HG02840 (cell line): ENCODE data around the gene GP2.

Source experiments
- ATAC-seq: cut with Tn5 transposase; IDR thresholded peaks from one replicate; pipeline ENCODE4 v1.9.1; 2021; ENCODE audit warnings: mild to moderate bottlenecking, moderate library complexity, moderate number of reproducible peaks; ENCODE audit not compliant: unreplicated experiment, low FRiP score

GP2 gene

DNA sequence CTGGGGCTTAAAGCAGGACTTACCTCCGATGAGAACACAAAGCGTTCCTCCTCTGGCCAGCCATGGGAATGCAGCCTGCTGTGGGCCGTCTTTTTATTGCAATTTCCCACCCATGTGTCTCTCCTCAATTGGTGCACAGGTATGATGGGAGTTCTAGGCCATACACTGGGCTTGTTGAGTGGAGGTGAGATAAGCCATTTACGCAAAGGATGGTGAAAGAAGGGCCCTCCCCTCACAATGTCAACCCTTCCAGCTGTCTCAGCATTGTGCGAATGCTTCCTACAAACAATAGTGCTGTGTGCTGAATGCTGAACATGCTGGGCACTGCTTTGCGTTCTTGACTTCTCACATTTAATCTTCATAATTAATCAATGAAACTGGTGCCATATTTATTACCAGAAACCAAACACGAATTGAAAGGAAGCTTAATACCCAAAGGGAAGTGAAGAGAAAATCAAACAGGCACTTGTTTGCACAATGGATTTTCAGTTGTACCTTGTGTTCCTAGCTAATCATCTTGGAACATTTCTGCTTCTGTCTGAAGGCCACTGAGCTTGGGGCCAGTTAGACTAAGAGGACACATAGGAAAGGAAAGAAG, at the start of gene GP2:
GP2 (minus strand) TSS at position 70 of the 598 bp plus-strand sequence. CDS start 1,082 bp downstream, outside the sequence.
- ATAC-seq, result no peak

DNA sequence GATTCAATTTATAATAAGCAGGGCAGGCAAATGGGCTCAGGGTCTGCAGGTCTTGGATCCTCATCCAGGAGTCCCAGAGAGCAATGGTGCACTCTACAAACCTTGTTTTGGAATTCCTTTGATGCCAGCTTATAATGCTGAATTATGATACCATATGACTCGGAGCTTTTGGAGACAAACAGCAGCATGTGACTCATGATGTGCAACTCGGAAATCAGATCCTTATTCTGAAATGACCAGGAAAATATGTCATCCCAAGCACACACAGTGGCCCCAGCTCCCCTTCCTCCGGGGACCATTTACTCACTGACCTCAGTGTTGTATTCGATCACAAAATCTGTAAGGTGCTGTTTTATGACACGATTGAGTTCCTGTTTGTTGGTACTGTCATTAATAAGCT, 45.4 kb upstream of the GP2 start:
- ATAC-seq, result no peak

DNA sequence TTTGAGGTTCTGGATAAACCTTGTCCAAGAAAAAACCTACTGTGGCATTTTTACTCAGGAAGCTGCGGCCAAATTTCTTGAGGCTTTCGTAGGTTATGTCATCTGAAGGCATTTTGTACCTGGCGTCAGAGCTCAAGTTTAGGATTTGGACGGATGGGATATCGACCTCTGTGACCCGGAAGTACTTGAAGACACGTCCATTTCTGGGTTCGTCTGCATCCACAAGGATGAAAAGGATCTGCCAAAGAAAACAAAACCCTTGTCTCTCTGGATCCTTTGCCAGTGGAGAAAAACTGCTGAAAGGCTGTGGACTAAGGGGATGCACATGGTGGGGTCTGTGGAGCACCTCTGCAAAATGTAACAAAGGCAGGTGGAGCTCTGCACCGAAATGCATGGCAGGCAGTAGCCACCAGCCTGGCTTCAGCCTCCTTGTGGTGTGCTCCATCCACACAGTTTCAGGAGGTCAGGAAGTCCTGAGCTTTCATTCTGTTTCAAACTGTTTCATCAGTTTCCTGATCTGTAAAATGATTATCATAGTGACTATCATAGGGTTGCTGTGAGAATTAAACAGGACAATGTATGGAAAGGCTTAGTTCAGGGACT, 42.2 kb upstream of the GP2 start:
- no peak for ATAC-seq

DNA sequence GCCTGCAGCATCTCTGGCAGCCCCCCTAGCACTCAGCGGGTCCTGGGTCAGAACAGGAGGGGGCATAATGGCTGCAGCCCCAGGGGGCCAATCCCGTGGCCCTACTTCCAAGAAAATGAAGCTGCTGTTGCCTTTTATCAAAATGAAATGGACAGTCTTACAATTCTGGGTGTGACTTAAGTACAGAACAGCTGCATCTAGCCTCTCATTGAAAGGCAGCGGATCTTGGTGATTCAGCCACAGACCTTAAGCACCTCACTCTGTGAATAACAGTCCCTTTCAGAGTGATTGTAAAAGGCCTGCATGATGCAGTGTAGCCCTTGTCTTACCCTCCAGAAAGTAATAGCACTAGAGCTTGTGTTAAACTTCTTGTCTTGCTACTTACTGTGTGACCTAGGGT, 36.7 kb upstream of the GP2 start:
- ATAC-seq, result no peak

DNA sequence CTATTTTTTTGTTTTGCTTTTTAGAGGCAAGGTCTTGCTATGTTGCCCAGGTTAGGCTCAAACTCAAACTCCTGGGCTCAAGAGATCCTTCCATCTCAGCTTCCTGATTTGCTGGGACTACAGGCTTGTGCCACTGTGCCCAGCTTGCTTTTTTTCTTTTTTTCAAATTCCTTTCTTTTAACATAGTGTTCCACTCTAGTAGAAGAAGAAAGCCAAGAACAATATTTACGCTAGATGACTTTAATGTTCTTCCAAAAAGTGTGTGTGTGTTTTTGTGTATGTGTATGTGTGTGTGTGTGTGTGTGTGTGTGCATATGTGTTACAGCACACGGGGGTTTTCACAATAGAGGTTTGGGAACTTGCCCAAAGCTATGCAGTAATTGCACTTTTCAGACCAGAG, 35.9 kb upstream of the GP2 start:
- no peak for ATAC-seq

DNA sequence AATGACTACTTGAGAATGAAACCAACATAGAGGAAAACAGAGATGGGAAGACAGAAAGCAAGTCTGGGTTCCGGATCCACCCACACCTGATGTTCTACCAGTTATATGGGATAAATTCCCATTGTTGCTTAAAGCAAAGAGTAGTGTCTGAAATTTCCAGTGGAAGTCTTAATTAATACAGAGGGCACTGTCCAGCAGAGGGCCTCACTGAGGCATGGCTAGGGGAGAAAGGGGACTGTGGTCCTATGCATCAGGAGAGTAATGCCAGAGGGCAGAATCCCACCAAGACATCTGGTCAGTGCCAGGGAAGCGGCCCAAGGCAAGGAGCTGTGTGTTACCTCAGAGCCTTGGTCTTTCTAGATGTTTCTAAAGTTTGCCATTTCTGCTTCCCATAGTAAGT, 32.7 kb upstream of the GP2 start:
- no peak for ATAC-seq

DNA sequence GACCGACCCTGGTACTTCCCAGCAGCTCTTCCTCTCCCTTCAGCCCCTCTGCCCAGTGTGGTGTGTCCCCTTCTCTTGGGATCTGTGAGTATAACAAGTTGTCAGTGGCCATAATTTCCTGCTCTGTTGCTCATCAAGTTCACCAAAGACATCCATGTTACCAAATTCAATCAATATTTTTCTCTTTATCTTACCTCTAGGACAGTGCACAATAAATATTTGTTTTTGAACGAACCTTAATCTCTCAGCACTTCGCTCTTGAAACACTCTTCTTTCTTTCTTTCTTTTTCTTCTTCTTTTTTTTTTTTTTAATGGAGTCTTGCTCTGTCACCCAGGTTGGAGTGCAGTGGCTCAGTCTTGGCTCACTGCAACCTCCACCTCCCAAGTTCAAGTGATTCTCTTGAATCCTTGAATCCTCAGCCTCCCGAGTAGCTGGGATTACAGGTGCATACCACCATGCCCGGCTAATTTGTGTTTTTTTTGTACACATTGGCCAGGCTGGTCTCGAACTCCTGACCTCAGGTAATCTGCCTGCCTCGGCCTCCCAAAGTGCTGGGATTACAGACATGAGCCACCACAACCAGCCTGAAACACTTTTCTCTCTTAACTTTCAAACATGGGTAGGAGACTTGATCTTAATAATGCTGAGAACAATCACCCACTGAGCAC, 27.9 kb upstream of the GP2 start:
- ATAC-seq, result no peak

DNA sequence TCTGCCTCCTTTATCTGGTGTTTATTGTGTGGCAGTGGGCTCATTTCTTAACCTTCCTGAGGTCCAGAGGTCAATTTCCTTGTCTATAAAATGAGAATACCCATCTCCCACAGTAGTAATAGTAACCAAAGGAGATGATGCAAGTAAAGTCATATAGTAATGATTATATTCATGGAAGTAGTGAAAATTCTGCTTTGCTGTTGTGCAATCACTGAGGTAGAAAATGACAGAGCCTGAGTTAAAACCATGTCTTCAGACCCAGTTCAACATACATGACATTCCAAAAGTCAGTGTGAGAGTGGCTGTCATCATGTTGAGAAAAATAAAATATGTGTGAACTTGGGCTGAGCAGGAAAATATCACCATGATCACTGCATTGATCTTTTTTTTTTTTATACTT, 26.1 kb upstream of the GP2 start:
- no peak for ATAC-seq

DNA sequence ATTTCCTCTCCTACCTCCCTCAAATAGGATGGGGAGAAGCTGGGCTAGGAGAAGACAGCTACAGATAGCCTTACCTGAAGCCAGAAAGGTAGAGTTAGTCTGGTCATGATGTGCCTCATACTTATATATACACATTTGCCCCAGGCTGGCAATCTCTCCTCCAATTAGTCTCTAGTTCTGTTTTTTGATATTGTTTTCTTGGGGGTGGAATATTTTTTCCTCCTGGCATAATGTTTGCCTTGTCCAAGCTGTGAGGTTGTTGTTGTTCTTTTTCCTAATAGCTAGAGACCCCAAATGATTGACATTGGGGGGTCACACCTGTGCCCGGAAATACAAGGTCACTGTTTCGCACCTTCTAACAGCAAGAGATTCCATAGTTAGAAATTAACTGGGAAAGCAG, 25.3 kb upstream of the GP2 start, which contains the start of gene UMOD:
UMOD (minus strand) TSS at position 101 of the 400 bp plus-strand sequence. CDS start 1,978 bp downstream, outside the sequence.
- no peak for ATAC-seq

DNA sequence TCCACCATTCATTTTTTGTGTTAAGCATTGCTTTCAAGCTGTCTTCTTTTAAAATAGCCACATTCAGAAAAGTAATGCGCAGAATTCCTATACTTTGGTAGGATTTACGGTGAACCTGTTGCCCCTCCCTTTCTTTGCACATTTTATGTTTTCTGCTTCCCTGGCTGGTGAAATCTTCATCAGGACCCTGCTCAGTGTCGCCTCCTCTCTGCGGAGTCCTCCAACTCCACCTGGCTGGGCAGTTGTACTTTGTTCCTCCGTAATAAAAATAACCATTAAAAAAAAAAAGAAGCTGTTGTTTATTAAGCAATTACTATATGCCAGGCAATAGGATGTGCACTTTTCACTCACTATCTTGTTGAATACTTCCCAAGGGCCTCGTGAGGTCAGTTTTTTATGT, 22.3 kb upstream of the GP2 start:
- ATAC-seq, result no peak

DNA sequence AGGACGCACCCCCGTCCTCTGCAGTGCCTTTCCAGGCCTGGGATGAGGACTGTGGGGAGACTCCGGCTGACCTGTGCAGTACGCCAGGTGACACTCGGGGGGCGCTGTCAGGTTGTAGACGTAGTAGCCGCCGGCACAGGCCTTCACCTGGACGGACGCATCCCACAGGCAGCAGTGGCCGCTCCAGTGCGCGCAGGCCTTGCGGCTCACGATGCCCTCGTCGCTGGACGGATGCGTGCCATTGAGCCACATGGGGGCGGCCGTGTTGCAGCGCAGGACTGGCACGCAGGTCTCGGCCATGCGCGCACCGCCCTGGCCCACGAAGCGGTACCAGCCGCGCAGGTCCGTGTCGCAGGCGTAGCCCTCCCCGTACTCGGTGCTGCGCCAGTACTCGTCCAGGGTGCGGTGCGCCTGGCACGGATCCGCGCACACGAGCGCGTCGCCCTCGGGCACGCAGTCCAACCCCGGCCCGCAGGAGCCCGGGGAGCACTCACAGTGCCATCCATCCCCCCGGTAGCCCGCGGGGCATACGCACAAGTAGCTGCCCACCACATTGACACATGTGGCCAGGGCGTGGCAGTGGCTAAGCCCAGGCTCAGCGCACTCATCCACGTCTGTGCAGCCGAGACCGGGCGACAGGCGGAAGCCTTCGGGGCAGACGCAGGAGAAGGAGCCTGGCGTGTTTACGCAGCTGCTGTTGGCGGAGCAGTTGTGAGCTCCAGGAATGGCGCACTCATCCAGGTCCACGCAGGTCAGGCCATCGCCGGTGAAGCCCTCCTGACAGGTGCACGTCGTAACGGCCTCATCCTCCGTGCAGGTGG, 21.3 kb upstream of the GP2 start:
- no peak for ATAC-seq

DNA sequence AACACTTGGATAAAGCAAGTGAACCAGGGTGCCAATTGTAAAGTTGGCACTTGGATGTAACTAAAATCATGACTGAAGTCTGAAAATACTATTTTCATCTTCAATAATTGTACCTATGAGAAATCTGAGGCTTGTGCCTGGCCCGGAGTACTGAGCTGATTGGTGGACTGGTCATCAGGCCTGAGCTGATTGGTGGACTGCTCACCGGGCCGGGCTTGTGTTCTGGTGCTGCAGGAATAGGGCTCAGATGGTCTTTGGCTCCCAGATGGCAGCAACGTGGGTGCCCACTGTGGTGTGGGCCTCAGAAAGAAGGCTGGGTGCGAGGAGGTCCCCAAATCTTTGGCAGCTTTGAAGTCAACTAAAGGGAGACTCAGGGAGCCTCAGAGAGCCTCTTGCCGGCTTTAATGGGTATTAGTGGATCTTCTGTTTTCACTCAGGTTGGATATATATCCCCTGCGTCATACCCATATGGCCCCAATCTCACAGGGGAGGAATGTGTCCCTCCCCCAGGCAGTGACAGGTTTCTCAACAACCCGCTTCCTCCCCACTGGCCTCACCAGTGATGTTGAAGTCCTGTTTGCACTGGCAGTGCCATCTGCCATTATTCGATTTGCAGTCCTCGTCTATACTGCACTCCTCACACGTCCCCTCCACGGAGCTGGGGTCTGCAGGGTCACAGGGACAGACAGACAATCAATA, 20.5 kb upstream of the GP2 start:
- ATAC-seq, result no peak

DNA sequence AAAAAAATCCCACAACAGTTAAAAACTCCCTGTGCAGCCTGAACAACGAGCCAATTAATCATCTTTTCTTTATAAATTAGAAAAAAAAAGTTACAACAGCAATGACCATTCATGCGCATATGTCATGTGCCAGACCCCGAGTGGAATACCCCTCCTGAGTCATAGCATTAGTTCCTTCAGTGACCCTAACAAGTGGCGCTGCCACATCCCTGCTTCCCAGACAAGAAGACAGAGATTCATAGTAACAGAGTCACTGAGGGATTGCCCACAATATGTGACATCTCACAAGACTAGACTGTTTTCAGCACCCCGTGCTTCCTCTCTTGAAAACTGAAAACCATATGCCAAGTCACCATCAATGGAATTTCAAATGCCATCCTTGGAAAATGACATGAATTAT, 17.3 kb upstream of the GP2 start:
- ATAC-seq, result no peak

DNA sequence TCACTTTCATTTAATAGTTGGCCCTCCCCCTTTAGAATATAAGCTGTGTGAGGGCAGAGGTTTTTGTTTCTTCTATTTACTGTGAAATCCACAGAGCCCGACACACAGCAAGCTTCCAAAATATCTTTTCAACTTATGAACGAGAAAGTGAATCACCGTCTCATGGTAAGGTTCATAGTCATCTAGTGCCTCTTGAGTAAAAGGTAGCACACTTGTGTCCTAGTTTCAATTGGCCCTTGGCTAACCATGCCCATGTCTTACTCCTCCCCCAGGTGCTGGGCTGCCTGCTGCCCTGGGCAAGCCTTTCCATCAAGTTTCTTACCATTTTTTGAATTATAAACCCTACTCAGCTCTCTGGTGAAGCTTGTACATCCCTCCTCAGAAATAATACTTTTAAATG, 12.4 kb upstream of the GP2 start:
- ATAC-seq, result no peak

DNA sequence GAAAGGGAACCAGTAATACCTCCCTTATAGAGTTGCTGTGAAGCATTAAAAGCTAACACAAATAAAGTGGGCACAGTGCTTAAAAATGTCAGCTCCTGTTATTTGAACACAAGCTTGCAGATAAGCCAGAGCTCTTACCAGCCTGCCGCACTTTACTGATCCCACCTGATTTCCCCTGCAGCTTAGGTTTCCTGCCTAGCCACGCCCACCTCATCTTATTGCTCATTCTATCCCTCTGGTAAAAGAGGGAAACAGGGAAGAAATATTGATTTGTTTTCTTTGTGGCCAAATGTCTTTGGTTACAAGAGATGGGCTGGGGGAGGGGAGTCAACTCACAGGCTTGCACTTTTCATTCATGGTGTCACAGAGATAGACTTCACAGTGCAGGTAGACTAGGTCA, 9.6 kb upstream of the GP2 start:
- ATAC-seq, result no peak

DNA sequence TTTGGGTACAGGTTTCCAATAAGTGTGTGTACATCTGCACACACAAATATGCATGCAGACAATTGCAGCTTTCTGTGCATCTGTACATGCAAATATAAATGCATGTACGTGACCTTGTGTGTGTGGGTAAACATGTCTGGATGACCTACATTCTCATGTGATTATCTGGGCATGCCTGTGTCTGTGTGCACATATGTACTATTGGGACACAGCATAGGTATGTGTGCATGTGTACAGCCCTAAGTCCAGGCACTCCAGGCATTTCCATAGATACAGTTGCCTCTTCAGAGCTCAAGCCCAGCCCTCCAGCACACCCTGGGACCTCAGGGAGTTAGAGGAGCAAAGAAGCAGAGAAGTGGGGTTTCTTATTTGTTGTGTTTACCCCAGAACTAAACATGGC, 7.1 kb upstream of the GP2 start:
- no peak for ATAC-seq

DNA sequence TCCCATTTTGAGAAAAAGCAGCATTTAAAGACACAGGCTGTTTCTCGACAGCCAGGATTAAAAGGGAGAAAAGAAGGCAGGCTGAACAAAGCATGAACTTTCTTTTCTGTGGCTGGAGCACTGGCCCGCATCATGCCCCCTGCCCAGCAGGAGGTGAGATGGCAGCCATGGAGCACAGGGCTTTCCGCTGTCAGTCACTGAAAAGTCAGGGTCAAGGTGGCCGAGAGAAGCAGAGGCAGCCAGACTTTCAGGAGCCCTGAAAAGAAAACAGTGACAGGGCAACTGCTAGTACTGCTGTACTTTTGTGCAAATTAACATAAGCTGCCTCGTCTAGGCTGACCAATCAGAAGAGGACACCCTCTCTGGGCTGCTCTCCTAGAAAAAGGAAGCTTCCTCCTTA, 5.8 kb upstream of the GP2 start:
- ATAC-seq, result no peak

DNA sequence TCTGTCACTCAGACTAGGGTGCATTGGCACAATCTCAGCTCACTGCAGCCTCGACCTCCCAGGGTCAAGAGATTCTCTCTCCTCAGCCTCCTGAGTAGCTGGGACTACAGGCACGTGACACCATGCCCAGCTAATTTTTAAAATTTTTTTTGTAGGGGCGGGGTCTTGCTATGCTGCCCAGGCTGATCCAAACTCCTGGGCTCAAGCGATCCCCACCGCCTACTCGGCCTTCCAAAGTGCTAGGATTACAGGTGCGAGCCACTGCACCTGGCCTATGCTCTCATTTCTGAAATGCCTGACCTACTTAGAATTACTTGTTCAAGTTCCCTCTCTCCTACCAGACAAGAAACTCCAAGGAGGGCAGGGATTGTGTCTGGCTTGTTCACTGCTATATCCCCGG, 5.1 kb upstream of the GP2 start:
- no peak for ATAC-seq

DNA sequence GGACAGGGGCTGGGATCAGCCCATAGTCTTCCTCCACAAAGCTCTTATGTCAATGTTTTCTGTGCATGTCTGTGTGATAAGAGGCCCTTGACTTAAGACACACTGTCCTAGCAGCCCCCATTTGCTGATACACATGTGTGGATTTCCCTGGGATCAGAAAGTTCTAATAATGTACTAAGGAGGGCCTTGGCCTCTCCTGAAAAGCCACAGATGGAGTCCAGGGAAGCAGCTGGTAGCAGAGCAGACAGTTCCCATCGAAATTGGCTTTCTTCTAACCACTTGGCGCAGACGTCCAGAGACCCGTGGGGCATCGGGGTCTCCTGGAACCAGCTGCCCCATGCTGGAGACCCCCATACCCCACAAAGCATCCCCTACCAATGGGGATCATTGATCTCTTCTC, 4.3 kb upstream of the GP2 start:
- ATAC-seq, result no peak

DNA sequence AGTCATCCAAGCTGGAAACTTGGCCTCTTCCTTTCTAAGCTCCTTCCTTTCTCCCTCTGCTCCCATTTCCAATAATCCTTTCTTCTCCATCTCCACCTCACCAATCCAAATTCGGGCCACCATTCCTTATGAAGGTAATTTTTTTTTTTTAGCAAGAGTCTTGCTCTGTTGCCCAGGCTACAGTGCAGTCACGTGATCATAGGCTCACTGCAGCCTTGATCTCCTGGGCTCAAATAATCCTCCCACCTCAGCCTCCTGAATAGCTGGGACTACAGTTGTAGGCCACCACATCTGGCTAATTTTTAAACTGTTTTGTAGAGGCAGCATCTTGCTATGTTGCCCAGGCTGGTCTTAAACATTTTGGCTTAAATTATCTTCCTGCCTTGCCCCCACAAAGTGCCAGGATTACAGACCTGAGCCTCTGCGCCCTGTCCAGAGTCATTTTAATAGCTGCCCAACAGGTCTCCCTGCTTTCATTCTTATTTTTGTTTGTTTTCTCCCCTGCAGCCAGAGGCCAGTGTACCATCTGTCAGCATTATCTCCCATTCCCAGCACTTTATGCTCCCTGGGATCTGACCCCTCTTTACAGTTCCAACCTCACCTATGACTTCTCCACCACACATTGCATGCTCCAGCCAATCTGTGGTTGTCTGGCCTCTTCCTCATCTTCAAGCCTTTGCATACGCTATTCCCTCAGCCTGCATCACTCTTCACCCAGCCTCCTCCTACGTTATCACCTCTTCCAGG, 2.3 kb upstream of the GP2 start:
- ATAC-seq, result no peak
